OCI-LY3 (cell line): ENCODE results near the gene SF3A2.
A peak's percentile ranks its signal among the peaks of the same experiment; 100 is the strongest.

Source experiments
- H2AFZ ChIP-seq: fragments of 200-600, 300-600 bp; shearing (Covaris generic); 2 replicates; pipeline ENCODE4 v1.6.0; 2014; ENCODE audit warnings: antibody characterized with exemption, low read depth, low read length
- H3K27ac ChIP-seq: fragments of 200-600, 300-600 bp; sonication (generic); 2 replicates; pipeline ENCODE4 v1.5.1; 2014; ENCODE audit warnings: mild to moderate bottlenecking, low read length, moderate library complexity, mixed read lengths
- H3K27me3 ChIP-seq: fragments of 200-600, 300-600 bp; sonication (generic); 2 replicates; pipeline ENCODE4 v1.6.1; 2014; ENCODE audit warnings: low read depth, low read length, mixed read lengths
- H3K36me3 ChIP-seq: fragments of 200-600, 300-600 bp; sonication (generic); replicated peaks from 2 replicates; pipeline ENCODE3; 2014; ENCODE audit warnings: low read depth, low read length, mixed read lengths
- H3K4me1 ChIP-seq: fragments of 300-600, 200-600 bp; sonication (generic); 2 replicates; pipeline ENCODE4 v1.6.1; 2014; ENCODE audit warnings: low read length, mixed read lengths
- H3K4me2 ChIP-seq: fragments of 200-600, 300-600 bp; sonication (generic); 2 replicates; pipeline ENCODE4 v1.6.1; 2014; ENCODE audit warnings: low read length, mixed read lengths
- H3K4me3 ChIP-seq: fragments of 300-600, 200-600 bp; sonication (generic); 2 replicates; pipeline ENCODE4 v1.5.1; 2014; ENCODE audit warnings: antibody characterized with exemption, mild to moderate bottlenecking, low read length, moderate library complexity
- H3K79me2 ChIP-seq: fragments of 300-600, 200-600 bp; shearing (Covaris generic); 2 replicates; pipeline ENCODE4 v1.6.1; 2014; ENCODE audit warnings: mild to moderate bottlenecking, low read length, mixed read lengths
- H3K9ac ChIP-seq: fragments of 300-600, 200-600 bp; shearing (Covaris generic); 2 replicates; pipeline ENCODE4 v1.6.0; 2014; ENCODE audit warnings: mild to moderate bottlenecking, low read length, moderate library complexity
- H3K9me3 ChIP-seq: fragments of 200-600, 300-600 bp; shearing (Covaris generic); 2 replicates; pipeline ENCODE4 v1.6.1; 2014; ENCODE audit warnings: low read length, mixed read lengths; ENCODE audit not compliant: insufficient read depth
- H4K20me1 ChIP-seq: fragments of 200-600, 300-600 bp; sonication (generic); 2 replicates; pipeline ENCODE4 v1.6.1; 2016; ENCODE audit warnings: low read length, mixed read lengths; ENCODE audit not compliant: insufficient read depth
- CTCF ChIP-seq: fragments of 200-600, 300-600 bp; sonication (generic); IDR thresholded peaks from 2 replicates; pipeline ENCODE4 v1.5.1; 2014; ENCODE audit warnings: antibody characterized with exemption, low read length, low read depth
- EZH2phosphoT487 ChIP-seq: fragments of 200-600 bp; shearing (Covaris generic); IDR thresholded peaks from 2 replicates; pipeline ENCODE4 v1.6.1; 2018; ENCODE audit warnings: antibody characterized with exemption, mixed run types, low read depth

SF3A2 gene

GRCh38 chr19:2266183-2266993 lies 29.8 kb downstream of the SF3A2 start:
- no peaks in the 10 kb centered on the region for H3K27me3 ChIP-seq
- peaks cover 24% of the 10 kb centered on the region for H3K79me2 ChIP-seq
- no peak for TF ChIP-seq EZH2phosphoT487
- TF ChIP-seq CTCF, result no peak
- H3K9me3 ChIP-seq, result no peaks in the 10 kb centered on the region
- H3K36me3 ChIP-seq, result peaks cover 14% of the 10 kb centered on the region
- peak overlapping the region; percentile 32 for H3K4me3 ChIP-seq
- H3K4me1 ChIP-seq, result peaks cover 36% of the 10 kb centered on the region
- H3K4me2 ChIP-seq, result peak overlapping the region; percentile 59
- peaks cover 18% of the 10 kb centered on the region for H4K20me1 ChIP-seq
- H3K27ac ChIP-seq, result peak overlapping the region; percentile 1; the same call in 1 of the 2 replicates
- H3K9ac ChIP-seq, result peak overlapping the region; percentile 34; the same call in 1 of the 2 replicates
- peak overlapping the region; percentile 82; the same call in 1 of the 2 replicates for H2AFZ ChIP-seq

- H3K27ac ChIP-seq, result no peak overlapping the region
- no peak for TF ChIP-seq CTCF
- TF ChIP-seq EZH2phosphoT487, result no peak
- H3K4me3 ChIP-seq, result peak overlapping the region; percentile 77
- peaks cover 43% of the 10 kb centered on the region for H3K79me2 ChIP-seq
- H4K20me1 ChIP-seq, result peaks cover 38% of the 10 kb centered on the region
- peak overlapping the region; percentile 68 for H3K9ac ChIP-seq
- H3K4me1 ChIP-seq, result peaks cover 55% of the 10 kb centered on the region
- peak overlapping the region; percentile 33; the same call in 1 of the 2 replicates for H2AFZ ChIP-seq
- peak overlapping the region; percentile 70 for H3K4me2 ChIP-seq
- H3K36me3 ChIP-seq, result peaks cover 28% of the 10 kb centered on the region
- H3K9me3 ChIP-seq, result no peaks in the 10 kb centered on the region
- no peaks in the 10 kb centered on the region for H3K27me3 ChIP-seq
Measured at GRCh38 chr19:2268480-2268830, 31.8 kb downstream of the SF3A2 start.

GRCh38 chr19:2268861-2269243 lies 32.2 kb downstream of the SF3A2 start:
- Histone ChIP-seq H3K9me3 (no peaks in the 10 kb centered on the region), H2AFZ (peak overlapping the region; percentile 33), H3K27me3 (no peaks in the 10 kb centered on the region), H3K4me3 (peak overlapping the region; percentile 77), H3K4me1 (peaks cover 57% of the 10 kb centered on the region), H3K4me2 (peak overlapping the region; percentile 70), H3K79me2 (peaks cover 46% of the 10 kb centered on the region), H3K9ac (peak overlapping the region; percentile 68), H4K20me1 (peaks cover 41% of the 10 kb centered on the region), H3K27ac (peak overlapping the region; percentile 7; the same call in 1 of the 2 replicates), H3K36me3 (peaks cover 28% of the 10 kb centered on the region)
- TF ChIP-seq EZH2phosphoT487 (no peak), CTCF (no peak)

GRCh38 chr19:2269244-2270156 lies 32.9 kb downstream of the SF3A2 start:
- Histone ChIP-seq H3K79me2 (peaks cover 52% of the 10 kb centered on the region), H3K27me3 (no peaks in the 10 kb centered on the region), H3K9me3 (no peaks in the 10 kb centered on the region), H4K20me1 (peaks cover 47% of the 10 kb centered on the region), H2AFZ (no peak overlapping the region), H3K4me2 (peak overlapping the region; percentile 70), H3K27ac (peak overlapping the region; percentile 87), H3K4me1 (peaks cover 59% of the 10 kb centered on the region), H3K36me3 (peaks cover 35% of the 10 kb centered on the region), H3K9ac (peak overlapping the region; percentile 96), H3K4me3 (peak overlapping the region; percentile 91)
- TF ChIP-seq EZH2phosphoT487 (no peak), CTCF (0 out of 2 replicates have a peak, but pooled peaks have one; percentile 5)
